Activated naive CD8-positive, alpha-beta T cell treated with anti-CD3 and anti-CD28 coated beads, Interleukin-2, amount 10 ng/mL, durations not matched to agents 7 days and 5 days (primary cell): ENCODE results near the gene STARD13. TPM values are rescaled to one million over a fixed set of nuclear protein-coding genes. Genes with fewer than 3 reads are reported as not detected.

ENCODE experiments used
- ATAC-seq: fragments of 150-1000 bp; cut with Tn5 transposase; one replicate; pipeline ENCODE4 v1.10.0; 2021; ENCODE audit warnings: low read depth, moderate library complexity
- POLR2A ChIA-PET: fragments of 350-600 bp; sonication (Branson Sonifier 250); formaldehyde crosslinking; loops from one replicate; lab custom pipeline; 2021; ENCODE audit warnings: antibody characterized with exemption; lab: Charles Lee
- DNase-seq: peaks from one replicate; pipeline ENCODE4 v3.0.0; 2021
- H3K27ac Mint-ChIP-seq: one replicate; pipeline ENCODE4 v1.8.0; 2022; ENCODE audit warnings: mild to moderate bottlenecking, mixed read lengths
- H3K27me3 Mint-ChIP-seq: one replicate; pipeline ENCODE4 v1.8.0; 2022; ENCODE audit warnings: mild to moderate bottlenecking, moderate library complexity, mixed read lengths
- H3K36me3 Mint-ChIP-seq: one replicate; pipeline ENCODE4 v1.8.0; 2021; ENCODE audit warnings: mild to moderate bottlenecking, mixed read lengths
- H3K4me1 Mint-ChIP-seq: one replicate; pipeline ENCODE4 v1.8.0; 2021; ENCODE audit warnings: mixed read lengths
- H3K4me3 Mint-ChIP-seq: one replicate; pipeline ENCODE4 v1.8.0; 2022; ENCODE audit warnings: mild to moderate bottlenecking, moderate library complexity, mixed read lengths
- H3K9me3 Mint-ChIP-seq: one replicate; pipeline ENCODE4 v1.8.0; 2021; ENCODE audit warnings: mixed read lengths
- total RNA-seq, 2 experiments: library from RNA; stranded (reverse); gene quantifications; one replicate each; pipeline ENCODE4 v1.2.3, GENCODE V29; 2021

Gene STARD13, protein sequence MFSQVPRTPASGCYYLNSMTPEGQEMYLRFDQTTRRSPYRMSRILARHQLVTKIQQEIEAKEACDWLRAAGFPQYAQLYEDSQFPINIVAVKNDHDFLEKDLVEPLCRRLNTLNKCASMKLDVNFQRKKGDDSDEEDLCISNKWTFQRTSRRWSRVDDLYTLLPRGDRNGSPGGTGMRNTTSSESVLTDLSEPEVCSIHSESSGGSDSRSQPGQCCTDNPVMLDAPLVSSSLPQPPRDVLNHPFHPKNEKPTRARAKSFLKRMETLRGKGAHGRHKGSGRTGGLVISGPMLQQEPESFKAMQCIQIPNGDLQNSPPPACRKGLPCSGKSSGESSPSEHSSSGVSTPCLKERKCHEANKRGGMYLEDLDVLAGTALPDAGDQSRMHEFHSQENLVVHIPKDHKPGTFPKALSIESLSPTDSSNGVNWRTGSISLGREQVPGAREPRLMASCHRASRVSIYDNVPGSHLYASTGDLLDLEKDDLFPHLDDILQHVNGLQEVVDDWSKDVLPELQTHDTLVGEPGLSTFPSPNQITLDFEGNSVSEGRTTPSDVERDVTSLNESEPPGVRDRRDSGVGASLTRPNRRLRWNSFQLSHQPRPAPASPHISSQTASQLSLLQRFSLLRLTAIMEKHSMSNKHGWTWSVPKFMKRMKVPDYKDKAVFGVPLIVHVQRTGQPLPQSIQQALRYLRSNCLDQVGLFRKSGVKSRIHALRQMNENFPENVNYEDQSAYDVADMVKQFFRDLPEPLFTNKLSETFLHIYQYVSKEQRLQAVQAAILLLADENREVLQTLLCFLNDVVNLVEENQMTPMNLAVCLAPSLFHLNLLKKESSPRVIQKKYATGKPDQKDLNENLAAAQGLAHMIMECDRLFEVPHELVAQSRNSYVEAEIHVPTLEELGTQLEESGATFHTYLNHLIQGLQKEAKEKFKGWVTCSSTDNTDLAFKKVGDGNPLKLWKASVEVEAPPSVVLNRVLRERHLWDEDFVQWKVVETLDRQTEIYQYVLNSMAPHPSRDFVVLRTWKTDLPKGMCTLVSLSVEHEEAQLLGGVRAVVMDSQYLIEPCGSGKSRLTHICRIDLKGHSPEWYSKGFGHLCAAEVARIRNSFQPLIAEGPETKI
- total RNA-seq, result under 1 TPM; 0.17 to 0.33 TPM

GRCh38 chr13:33285420-33286124 lies at the start of gene STARD13:
STARD13 (minus strand) TSS chr13:33285755; CDS start chr13:33285638, 117 bp downstream.
- DNase-seq, result peak; percentile 30

GRCh38 chr13:33334831-33335230 lies 49.3 kb upstream of the STARD13 start:
- ATAC-seq, result no peak
- H3K36me3 Mint-ChIP-seq, result no peaks in the 10 kb centered on the region

More at GRCh38 chr13:33285420-33286124, at the start of gene STARD13:
- POLR2A ChIA-PET, result no interaction called here
- H3K4me3 Mint-ChIP-seq, result peak within 1 kb of the TSS; percentile 78
- no peak within 1 kb of the TSS for H3K27ac Mint-ChIP-seq
- ATAC-seq, result peak; percentile 26
- no peaks in the 10 kb centered on the region for H3K9me3 Mint-ChIP-seq
- H3K36me3 Mint-ChIP-seq, result no peaks in the 10 kb centered on the region
- peaks cover 37% of the 10 kb centered on the region for H3K27me3 Mint-ChIP-seq
- H3K4me1 Mint-ChIP-seq, result peaks cover 14% of the 10 kb centered on the region

GRCh38 chr13:33331962-33332361 lies 46.4 kb upstream of the STARD13 start:
- Mint-ChIP-seq H3K4me1 (no peaks in the 10 kb centered on the region), H3K9me3 (no peaks in the 10 kb centered on the region)
- no peak for ATAC-seq

More at GRCh38 chr13:33334831-33335230, 49.3 kb upstream of the STARD13 start:
- Mint-ChIP-seq H3K27ac (no peak overlapping the region), H3K4me1 (no peaks in the 10 kb centered on the region), H3K9me3 (no peaks in the 10 kb centered on the region), H3K27me3 (peaks cover 5% of the 10 kb centered on the region), H3K4me3 (no peak overlapping the region)
- DNase-seq, result no peak
- POLR2A ChIA-PET, result no interaction called here

GRCh38 chr13:33330483-33330882 lies 44.9 kb upstream of the STARD13 start:
- no peak for ATAC-seq
- Mint-ChIP-seq H3K27me3 (peaks cover 2% of the 10 kb centered on the region), H3K4me3 (no peak overlapping the region), H3K4me1 (no peaks in the 10 kb centered on the region), H3K36me3 (no peaks in the 10 kb centered on the region), H3K9me3 (no peaks in the 10 kb centered on the region), H3K27ac (no peak overlapping the region)
- no peak for DNase-seq
- POLR2A ChIA-PET, result no interaction called here

More at GRCh38 chr13:33331962-33332361, 46.4 kb upstream of the STARD13 start:
- no peak overlapping the region for H3K4me3 Mint-ChIP-seq
- peaks cover 2% of the 10 kb centered on the region for H3K27me3 Mint-ChIP-seq
- H3K36me3 Mint-ChIP-seq, result no peaks in the 10 kb centered on the region
- POLR2A ChIA-PET, result no interaction called here
- H3K27ac Mint-ChIP-seq, result no peak overlapping the region
- no peak for DNase-seq

- DNase-seq, result no peak
- no peak for ATAC-seq
- no peaks in the 10 kb centered on the region for H3K27me3 Mint-ChIP-seq
- H3K36me3 Mint-ChIP-seq, result no peaks in the 10 kb centered on the region
- POLR2A ChIA-PET, result no interaction called here
- peaks cover 2% of the 10 kb centered on the region for H3K4me1 Mint-ChIP-seq
- no peak overlapping the region for H3K27ac Mint-ChIP-seq
- H3K4me3 Mint-ChIP-seq, result no peak overlapping the region
- no peaks in the 10 kb centered on the region for H3K9me3 Mint-ChIP-seq
Observed at GRCh38 chr13:33328701-33329100, 43.1 kb upstream of the STARD13 start.

GRCh38 chr13:33326723-33327122 lies 41.2 kb upstream of the STARD13 start:
- POLR2A ChIA-PET, result no interaction called here
- no peak for DNase-seq
- peaks cover 2% of the 10 kb centered on the region for H3K4me1 Mint-ChIP-seq
- no peaks in the 10 kb centered on the region for H3K36me3 Mint-ChIP-seq
- ATAC-seq, result no peak
- no peak overlapping the region for H3K4me3 Mint-ChIP-seq
- H3K27ac Mint-ChIP-seq, result no peak overlapping the region
- H3K9me3 Mint-ChIP-seq, result no peaks in the 10 kb centered on the region
- no peaks in the 10 kb centered on the region for H3K27me3 Mint-ChIP-seq

DNA sequence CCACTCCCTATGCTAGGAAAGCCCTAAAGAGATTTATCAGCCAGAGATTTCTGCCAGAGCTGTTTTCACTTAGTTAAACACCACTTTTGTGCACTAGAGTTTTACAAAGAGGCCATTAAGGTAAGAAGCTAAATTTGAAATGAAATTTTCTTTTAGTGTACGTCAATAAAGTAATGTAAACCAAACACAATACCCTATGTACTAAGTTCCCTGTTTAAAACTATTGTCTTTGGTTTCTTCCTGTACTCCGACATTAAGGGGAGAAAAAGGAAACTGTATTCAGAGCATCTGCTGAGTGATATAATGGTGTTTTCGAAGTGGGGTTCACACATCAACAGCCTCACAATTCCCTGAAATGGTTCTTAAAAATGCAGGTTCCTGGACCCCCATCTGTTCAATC lies 40.7 kb upstream of the STARD13 start:
- no peak overlapping the region for H3K27ac Mint-ChIP-seq
- H3K4me3 Mint-ChIP-seq, result no peak overlapping the region
- H3K9me3 Mint-ChIP-seq, result no peaks in the 10 kb centered on the region
- ATAC-seq, result no peak
- H3K4me1 Mint-ChIP-seq, result peaks cover 2% of the 10 kb centered on the region
- H3K36me3 Mint-ChIP-seq, result no peaks in the 10 kb centered on the region
- POLR2A ChIA-PET, result no interaction called here
- DNase-seq, result no peak
- H3K27me3 Mint-ChIP-seq, result no peaks in the 10 kb centered on the region

DNA sequence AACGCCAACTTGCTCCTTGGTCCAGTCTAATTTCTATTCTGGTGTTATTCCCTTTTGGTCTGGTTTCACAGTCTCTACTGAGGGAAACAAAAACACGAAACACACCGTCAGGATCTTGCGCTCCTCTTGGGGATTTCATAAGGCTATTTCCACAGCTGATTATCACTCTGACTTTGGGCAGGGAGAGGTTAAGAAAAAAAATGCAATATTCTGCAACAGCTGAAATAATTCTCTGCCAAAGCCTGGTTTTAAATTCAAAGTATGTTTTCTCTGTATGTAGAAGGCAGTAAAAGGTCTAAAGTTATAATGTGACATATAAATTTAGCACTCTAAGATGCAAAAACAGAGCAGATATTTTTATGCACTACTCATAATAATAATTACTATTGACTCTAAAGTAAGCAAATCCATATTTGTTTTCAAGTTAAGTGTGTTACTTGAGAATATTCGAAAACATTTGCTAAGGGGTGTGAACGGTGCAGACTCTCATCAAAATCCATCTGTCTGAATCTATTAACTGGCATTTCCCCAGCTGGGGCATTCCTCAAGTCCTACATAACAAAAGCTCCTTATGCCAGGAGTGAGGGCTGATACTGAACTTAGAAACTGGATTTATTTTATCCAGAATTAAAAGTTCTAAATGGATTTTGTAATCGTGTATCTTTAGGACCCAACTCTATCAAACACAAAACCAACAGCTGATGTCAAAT lies 38.4 kb upstream of the STARD13 start:
- H3K36me3 Mint-ChIP-seq, result no peaks in the 10 kb centered on the region
- H3K27me3 Mint-ChIP-seq, result no peaks in the 10 kb centered on the region
- no peak for DNase-seq
- POLR2A ChIA-PET, result no interaction called here
- H3K4me3 Mint-ChIP-seq, result no peak overlapping the region
- H3K4me1 Mint-ChIP-seq, result peaks cover 2% of the 10 kb centered on the region
- no peaks in the 10 kb centered on the region for H3K9me3 Mint-ChIP-seq
- H3K27ac Mint-ChIP-seq, result no peak overlapping the region
- ATAC-seq, result no peak

GRCh38 chr13:33322965-33323668 lies 37.6 kb upstream of the STARD13 start:
- DNase-seq, result no peak
- H3K27me3 Mint-ChIP-seq, result no peaks in the 10 kb centered on the region
- no peak for ATAC-seq
- no peak overlapping the region for H3K27ac Mint-ChIP-seq
- H3K9me3 Mint-ChIP-seq, result no peaks in the 10 kb centered on the region
- POLR2A ChIA-PET, result no interaction called here
- H3K4me1 Mint-ChIP-seq, result peaks cover 2% of the 10 kb centered on the region
- no peak overlapping the region for H3K4me3 Mint-ChIP-seq
- no peaks in the 10 kb centered on the region for H3K36me3 Mint-ChIP-seq

- Mint-ChIP-seq H3K27me3 (no peaks in the 10 kb centered on the region), H3K27ac (no peak overlapping the region), H3K4me1 (peaks cover 2% of the 10 kb centered on the region), H3K9me3 (no peaks in the 10 kb centered on the region), H3K4me3 (no peak overlapping the region), H3K36me3 (no peaks in the 10 kb centered on the region)
- DNase-seq (no peak), ATAC-seq (no peak)
- POLR2A ChIA-PET, result no interaction called here
Observed at GRCh38 chr13:33322543-33322809, 36.9 kb upstream of the STARD13 start.

DNA sequence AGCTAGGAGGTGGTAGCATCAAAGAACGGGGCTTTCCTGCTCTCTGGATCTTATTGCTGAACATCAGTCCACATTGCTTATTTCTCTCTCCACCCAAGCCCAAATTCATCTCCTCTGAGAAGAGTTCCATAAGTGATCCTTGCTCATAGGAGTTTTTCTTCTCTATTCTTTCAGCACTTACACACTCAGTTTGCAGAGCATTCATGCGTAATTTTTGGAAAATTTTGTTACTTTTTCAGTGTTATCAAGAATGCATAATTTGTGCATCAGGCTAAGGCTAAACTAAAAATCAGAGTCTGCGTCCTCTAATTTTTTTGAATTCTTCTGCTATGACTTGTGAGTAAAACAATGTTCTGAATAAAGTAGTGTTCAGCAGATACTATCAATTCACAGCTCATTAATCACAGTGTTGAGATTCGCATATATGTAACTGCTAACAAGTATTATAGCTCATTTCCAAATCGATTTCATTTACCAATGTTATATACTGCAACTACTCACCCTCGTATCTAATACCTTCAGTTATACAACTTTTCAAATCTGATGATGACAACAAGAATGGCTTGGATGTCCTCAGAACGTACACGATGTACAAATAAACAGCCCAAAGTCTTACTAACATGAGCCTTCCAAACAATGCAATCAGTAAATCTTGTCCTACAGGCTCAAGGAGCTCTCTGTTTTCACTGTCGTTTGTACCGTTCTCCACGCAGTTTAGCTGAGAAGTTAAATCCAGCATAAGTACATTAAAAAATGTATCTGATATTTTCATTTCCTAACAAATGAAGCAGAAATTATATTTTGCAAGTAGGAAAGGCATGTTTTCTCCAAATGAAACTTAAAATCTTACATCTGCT lies 36.4 kb upstream of the STARD13 start:
- peaks cover under 1% of the 10 kb centered on the region for H3K27me3 Mint-ChIP-seq
- H3K27ac Mint-ChIP-seq, result no peak overlapping the region
- H3K36me3 Mint-ChIP-seq, result no peaks in the 10 kb centered on the region
- no peak overlapping the region for H3K4me3 Mint-ChIP-seq
- no peaks in the 10 kb centered on the region for H3K9me3 Mint-ChIP-seq
- H3K4me1 Mint-ChIP-seq, result peaks cover 2% of the 10 kb centered on the region
- ATAC-seq (no peak), DNase-seq (no peak)
- POLR2A ChIA-PET, result no interaction called here
